ENCODE data around the gene ADGRL1. TPM values are rescaled to one million over a fixed set of nuclear protein-coding genes. Genes with fewer than 3 reads are reported as not detected.

ADGRL1 gene
- total and polyA plus RNA-seq, 2 of the 8 experiments (the other 6 are each of a cell fraction or from before 2014, with no cell fraction given) = 95.6 to 112 TPM

- peaks cover 7 to 20% of the 10 kb centered on the region in 2 experiments for H4K20me1 ChIP-seq (replicated peaks in 1 of 2; ENCODE audit: control insufficient read depth in 1 of 2, insufficient read depth in 2 of 2, low read length in 2 of 2)
- TF ChIP-seq SP1 (IDR thresholded peaks at IDR 0.05; ENCODE audit: low read depth, low read length) = no peak
- TF ChIP-seq POLR2AphosphoS5 (IDR thresholded peaks at IDR 0.05; ENCODE audit: low read depth, low read length) = peak; percentile 28; the same call in 1 of the 2 replicates
- H3K23ac ChIP-seq (ENCODE audit: insufficient read length) = no peak overlapping the region
- no peak overlapping the region for H3K4me3 ChIP-seq (ENCODE audit: extremely low read depth in 1 of 4, insufficient read depth in 2 of 4, low read depth in 3 of 4, low read length in 4 of 4)
- no peak overlapping the region for H2BK5ac ChIP-seq (ENCODE audit: low read depth, low read length)
- H3K23me2 ChIP-seq (ENCODE audit: low read depth, low read length) = no peaks in the 10 kb centered on the region
- no peak overlapping the region for H4K8ac ChIP-seq (ENCODE audit: extremely low read depth, insufficient read depth, low read length)
- DNase-seq (ENCODE audit: low read depth in 1 of 2, low spot score in 2 of 2) (no peak), FAIRE-seq (no peak)
- CTCF ChIA-PET (ENCODE audit: partially characterized antibody) = interaction anchor here (0.6 to 1.4 kb wide), 2 partner anchors 19 to 46 kb away, joined by 3 to 5 read pairs; no protein-coding TSS in a partner anchor
- no peak overlapping the region for H2BK15ac ChIP-seq (ENCODE audit: low read length)
- H2BK20ac ChIP-seq (ENCODE audit: low read length) = no peak overlapping the region
- 92% methylated on average over 21 of the region's 25 CpGs; no CpG with 5 or more reads in 1 of the 2 experiments for WGBS, 2 experiments (ENCODE audit: extremely low coverage in 1 of 2, insufficient coverage in 1 of 2, insufficient read length in 1 of 2, insufficient replicate concordance in 2 of 2, low coverage in 1 of 2, low lambda C conversion rate in 2 of 2, missing lambda C conversion rate in 1 of 2)
- no peak overlapping the region for H3K14ac ChIP-seq (ENCODE audit: insufficient read length)
- peaks cover 21 to 71% (median 56%) of the 10 kb centered on the region in 4 experiments for H3K36me3 ChIP-seq (ENCODE audit: control insufficient read depth in 2 of 4, insufficient read depth in 4 of 4, low read length in 3 of 4)
- H2BK12ac ChIP-seq (ENCODE audit: low read depth, low read length) = no peak overlapping the region
- H4K5ac ChIP-seq (ENCODE audit: insufficient read length, low read depth, low read length) = no peak overlapping the region
- H3K9ac ChIP-seq (replicated peaks in 1 of 4; ENCODE audit: extremely low read depth in 1 of 4, low read depth in 3 of 4, low read length in 3 of 4) = no peak overlapping the region
- no peak overlapping the region for H3K4ac ChIP-seq (replicated peaks; ENCODE audit: insufficient read length, low read depth, low read length)
- H3K79me1 ChIP-seq (ENCODE audit: low read depth, low read length) = peaks cover 2% of the 10 kb centered on the region
- no peaks in the 10 kb centered on the region for H3K79me2 ChIP-seq (ENCODE audit: control insufficient read depth in 1 of 2, insufficient read depth in 2 of 2, low read length in 2 of 2)
- H2AFZ ChIP-seq (ENCODE audit: low read length) = no peak overlapping the region
- H2BK120ac ChIP-seq (replicated peaks; ENCODE audit: low read depth, low read length) = no peak overlapping the region
- peaks cover 0 to 5% (median 3%) of the 10 kb centered on the region in 4 experiments; a peak in 4 of 7 replicates for H3K4me1 ChIP-seq (replicated peaks in 1 of 4; ENCODE audit: control insufficient read depth in 3 of 4, insufficient read depth in 4 of 4, low read length in 3 of 4)
- no peak overlapping the region for H3K27ac ChIP-seq (ENCODE audit: low read depth, low read length)
- H3K18ac ChIP-seq (ENCODE audit: extremely low read depth, low read length) = no peak overlapping the region
- no peak overlapping the region for H3K4me2 ChIP-seq (ENCODE audit: insufficient read depth in 1 of 2, low read depth in 2 of 2, low read length in 2 of 2)
- POLR2A ChIA-PET (ENCODE audit: partially characterized antibody) = interaction anchor here (0.9 to 3.5 kb wide), 4 partner anchors 8 to 17 kb away, joined by 3 to 20 read pairs (median 6); no protein-coding TSS in a partner anchor
- no peak overlapping the region for H4K91ac ChIP-seq (replicated peaks; ENCODE audit: insufficient read length, low read length)
- H3K9me3 ChIP-seq (ENCODE audit: insufficient read depth in 2 of 2, low read depth in 1 of 2, low read length in 1 of 2) = no peaks in the 10 kb centered on the region
- H3K27me3 ChIP-seq (replicated peaks in 1 of 4; ENCODE audit: control insufficient read depth in 3 of 4, extremely low read depth in 1 of 4, insufficient read depth in 3 of 4, low read length in 3 of 4) = no peaks in the 10 kb centered on the region
- no peak overlapping the region for H3K56ac ChIP-seq (replicated peaks; ENCODE audit: insufficient read length, low read depth, low read length)
- no peak overlapping the region for H2AK5ac ChIP-seq (ENCODE audit: low read depth, low read length)
Observed at GRCh38 chr19:14160017-14160703, 45.8 kb downstream of the ADGRL1 start.
